CD14-positive monocyte (primary cell): Measurements from ENCODE around the gene SLC38A3. TPM values are rescaled to one million over a fixed set of nuclear protein-coding genes. Genes with fewer than 3 reads are reported as not detected.

Experiments used
- DNase-seq, 3 donors: peaks; one replicate each; pipeline ENCODE4 v3.0.0-alpha.2; 2011 to 2022
- H2AFZ ChIP-seq: 2 replicates; pipeline ENCODE4 v1.6.0; 2012; ENCODE audit warnings: mild to moderate bottlenecking, low read depth, low read length, inconsistent platforms; ENCODE audit not compliant: insufficient read depth, poor library complexity, severe bottlenecking
- H3K27ac ChIP-seq, 2 donors: 1 replicate in 1 of 2; 2 replicates in 1 of 2; pipeline ENCODE4 v1.5.1; 2012 to 2013; ENCODE audit warnings: low read length in 2 of 2, control low read depth in 1 of 2, inconsistent platforms in 1 of 2, low read depth in 1 of 2, mild to moderate bottlenecking in 1 of 2
- H3K27me3 ChIP-seq, 2 donors: one replicate each; pipeline versions ENCODE4 v1.6.0 to v1.6.1; 2011 to 2013; ENCODE audit warnings: low read length in 2 of 2; ENCODE audit not compliant: control insufficient read depth in 2 of 2, insufficient read depth in 2 of 2
- H3K36me3 ChIP-seq, 2 donors: replicated peaks in 1 of 2; 1 replicate in 1 of 2; 2 replicates in 1 of 2; pipeline versions ENCODE4 v1.5.1 to v1.6.1; 2012 to 2013; ENCODE audit warnings: low read length in 2 of 2, control low read depth in 1 of 2, inconsistent platforms in 1 of 2, mild to moderate bottlenecking in 1 of 2; ENCODE audit not compliant: insufficient read depth in 2 of 2, control insufficient read depth in 1 of 2
- H3K4me1 ChIP-seq, 2 donors: 1 replicate in 1 of 2; 2 replicates in 1 of 2; pipeline versions ENCODE4 v1.5.1 to v1.6.1; 2012 to 2013; ENCODE audit warnings: low read length in 2 of 2, control low read depth in 1 of 2, inconsistent platforms in 1 of 2, mild to moderate bottlenecking in 1 of 2, moderate library complexity in 1 of 2; ENCODE audit not compliant: insufficient read depth in 2 of 2, control insufficient read depth in 1 of 2
- H3K4me2 ChIP-seq: replicated peaks from 2 replicates; pipeline ENCODE3; 2012; ENCODE audit warnings: low read length, moderate library complexity, mild to moderate bottlenecking; ENCODE audit not compliant: poor library complexity, severe bottlenecking; ENCODE audit errors: extremely low read depth
- H3K4me3 ChIP-seq, 3 experiments: fragments of 200-600 bp in 1 of 3; sonication (generic) in 1 of 3; replicated peaks in 1 of 3; 1 replicate in 2 of 3; 2 replicates in 1 of 3; pipeline ENCODE4 v1.5.1; 2011 to 2013; ENCODE audit warnings: low read length in 3 of 3, mild to moderate bottlenecking in 3 of 3, control low read depth in 2 of 3, low read depth in 2 of 3, inconsistent platforms in 1 of 3, moderate library complexity in 1 of 3
- H3K79me2 ChIP-seq: 2 replicates; pipeline ENCODE4 v1.6.0; 2012; ENCODE audit warnings: mild to moderate bottlenecking, control low read depth, inconsistent platforms, low read length, moderate library complexity; ENCODE audit not compliant: insufficient read depth
- H3K9ac ChIP-seq: 2 replicates; pipeline ENCODE4 v1.6.0; 2017; ENCODE audit warnings: low read length, mild to moderate bottlenecking; ENCODE audit not compliant: insufficient read depth, poor library complexity, severe bottlenecking
- H3K9me3 ChIP-seq, 2 donors: replicated peaks in 1 of 2; 1 replicate in 1 of 2; 2 replicates in 1 of 2; pipeline versions ENCODE4 v1.5.1 to v1.6.1; 2012 to 2013; ENCODE audit warnings: low read length in 2 of 2, control low read depth in 1 of 2; ENCODE audit not compliant: control insufficient read depth in 1 of 2, insufficient read depth in 1 of 2
- H4K20me1 ChIP-seq: 2 replicates; pipeline ENCODE4 v1.6.0; 2012; ENCODE audit warnings: mild to moderate bottlenecking, low read length, control low read depth, moderate library complexity; ENCODE audit not compliant: insufficient read depth
- H3K27ac Mint-ChIP-seq, 7 donors: one replicate each; pipeline ENCODE4 v1.8.0; 2020; ENCODE audit warnings: mild to moderate bottlenecking in 7 of 7, mixed read lengths in 7 of 7, moderate library complexity in 6 of 7, inconsistent platforms in 2 of 7
- H3K27me3 Mint-ChIP-seq, 3 donors: one replicate each; pipeline ENCODE4 v1.8.0; 2021 to 2022; ENCODE audit warnings: low read depth in 3 of 3, mild to moderate bottlenecking in 3 of 3, mixed read lengths in 3 of 3, moderate library complexity in 3 of 3, inconsistent platforms in 1 of 3
- H3K36me3 Mint-ChIP-seq, 2 donors: one replicate each; pipeline ENCODE4 v1.8.0; 2020; ENCODE audit warnings: mixed read lengths in 2 of 2, inconsistent platforms in 1 of 2, mild to moderate bottlenecking in 1 of 2
- H3K4me1 Mint-ChIP-seq: one replicate; pipeline ENCODE4 v1.8.0; 2020; ENCODE audit warnings: mild to moderate bottlenecking, mixed read lengths
- H3K4me3 Mint-ChIP-seq, 2 donors: one replicate each; pipeline ENCODE4 v1.8.0; 2020; ENCODE audit warnings: mild to moderate bottlenecking in 2 of 2, mixed read lengths in 2 of 2, moderate library complexity in 1 of 2
- H3K9me3 Mint-ChIP-seq, 7 donors: one replicate each; pipeline ENCODE4 v1.8.0; 2020 to 2022; ENCODE audit warnings: mixed read lengths in 7 of 7, mild to moderate bottlenecking in 6 of 7, moderate library complexity in 6 of 7, inconsistent platforms in 2 of 7
- CTCF ChIP-seq: fragments of 200-600 bp; IDR thresholded peaks from one replicate; pipeline ENCODE4 v1.8.0; 2022; ENCODE audit warnings: antibody characterized with exemption, mild to moderate bottlenecking
- WGBS: methylation state at CpG from one replicate; pipeline ENCODE4 v1.1.5; 2013; ENCODE audit warnings: missing lambda C conversion rate; ENCODE audit not compliant: insufficient coverage; 5-methylcytosine and 5-hydroxymethylcytosine counted together
- intact Hi-C, 2 donors: fragments of 100-400 bp; cut with micrococcal nuclease; formaldehyde crosslinking; loops; one replicate each; pipeline versions ENCODE4 v1.15.0 to v1.15.1; 2023
- polyA plus RNA-seq, 3 donors: library from polyadenylated mRNA; depleted of rRNA in 1 of 3; unstranded in 2 of 3; stranded (reverse) in 1 of 3; fragments of 300-500 nt in 2 of 3; fragments of >200 nt in 1 of 3; fragmentation: Illumina TruSeq in 2 of 3; gene quantifications; 1 replicate in 2 of 3; 2 replicates in 1 of 3; pipeline ENCODE4 v1.2.3, GENCODE V29; 2012 to 2021

SLC38A3 gene
- polyA plus RNA-seq, 3 donors, result not detected

DNA sequence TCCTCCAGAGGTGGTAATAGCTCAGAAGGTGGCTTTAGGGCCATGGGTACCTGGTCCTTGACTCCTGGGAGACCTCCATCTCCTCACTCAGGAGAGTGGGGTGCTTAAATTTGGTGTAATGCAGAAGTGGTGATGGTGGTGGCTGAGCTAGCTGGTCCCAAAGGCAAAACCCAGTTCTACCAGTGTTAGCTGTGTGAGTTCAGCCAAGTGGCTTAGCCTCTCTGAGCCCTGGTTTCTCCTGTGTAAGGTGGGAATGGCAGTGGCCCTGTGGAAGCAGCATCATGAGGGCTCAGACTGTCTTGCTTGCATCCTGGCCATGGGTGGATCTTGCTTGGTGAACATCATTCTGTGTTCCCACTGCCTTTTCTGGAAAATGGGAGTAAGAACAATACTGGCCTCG, 40.6 kb upstream of the SLC38A3 start:
- intact Hi-C loops, result no loop called here

DNA sequence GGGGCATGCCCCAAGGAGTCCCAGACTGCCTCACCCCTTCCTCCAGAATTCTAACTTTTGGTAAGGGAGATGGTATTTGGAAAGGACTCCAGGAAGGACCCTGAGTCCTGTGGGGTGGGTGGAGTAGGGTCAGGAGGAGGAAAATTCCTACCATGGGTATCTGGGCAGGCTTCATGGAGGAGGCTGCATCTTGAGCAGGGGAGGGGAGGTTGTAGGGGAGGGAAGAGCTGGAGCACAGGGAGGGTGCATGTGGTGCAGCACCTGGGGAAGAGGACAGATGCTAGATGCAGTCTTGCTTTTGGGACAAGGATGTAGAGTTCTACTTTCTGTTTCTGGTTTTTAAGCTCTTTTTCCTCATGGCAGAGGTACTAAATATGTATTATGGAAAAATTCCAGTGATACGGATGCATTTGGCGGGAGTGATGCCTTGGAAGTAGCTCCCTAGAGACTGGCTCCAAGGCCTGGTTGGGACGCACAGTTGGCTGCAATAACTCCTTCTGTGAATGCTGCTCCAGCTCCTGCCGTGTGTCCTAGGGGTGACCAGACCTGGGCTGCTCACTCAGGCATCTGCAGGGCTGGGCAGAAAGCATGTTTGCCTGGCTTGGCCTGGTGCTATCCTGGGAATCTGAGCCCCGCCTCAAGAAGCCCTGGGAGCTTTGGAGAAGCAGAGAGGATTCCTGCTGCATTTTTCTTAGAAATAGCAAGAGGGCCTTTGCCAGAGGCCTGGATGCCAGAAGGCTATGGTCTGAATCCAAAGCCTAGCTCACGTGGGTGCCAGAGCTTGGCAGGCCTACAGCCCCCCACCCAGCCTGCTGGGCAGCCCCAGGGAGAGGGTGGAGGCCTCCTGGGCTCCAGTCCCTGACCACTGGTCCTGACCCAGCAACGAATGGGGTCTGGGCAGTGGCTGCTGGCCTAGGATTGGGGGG, 39.8 kb upstream of the SLC38A3 start:
- Histone ChIP-seq H3K9me3 (no peaks in the 10 kb centered on the region), H3K27me3 (no peaks in the 10 kb centered on the region), H3K79me2 (no peaks in the 10 kb centered on the region), H3K36me3 (no peaks in the 10 kb centered on the region), H3K4me3 (no peak overlapping the region), H3K4me2 (no peak overlapping the region), H3K4me1 (no peaks in the 10 kb centered on the region), H2AFZ (no peak overlapping the region), H3K27ac (no peak overlapping the region), H3K9ac (no peak overlapping the region), H4K20me1 (no peaks in the 10 kb centered on the region)
- no peak overlapping the region for H3K4me3 Mint-ChIP-seq
- H3K27me3 Mint-ChIP-seq, result peaks cover 4 to 7% (median 4%) of the 10 kb centered on the region in 3 donors
- H3K27ac Mint-ChIP-seq, result no peak overlapping the region
- intact Hi-C loops, result no loop called here
- no peak for TF ChIP-seq CTCF
- no peaks in the 10 kb centered on the region for H3K36me3 Mint-ChIP-seq
- DNase-seq, result no peak
- peaks cover 5% of the 10 kb centered on the region for H3K4me1 Mint-ChIP-seq
- 92% methylated on average over 6 of the region's 7 CpGs for WGBS
- no peaks in the 10 kb centered on the region for H3K9me3 Mint-ChIP-seq

More for the DNA sequence above, 40.6 kb upstream of the SLC38A3 start:
- Histone ChIP-seq H3K27me3 (no peaks in the 10 kb centered on the region), H3K27ac (no peak overlapping the region), H3K4me3 (no peak overlapping the region), H3K79me2 (no peaks in the 10 kb centered on the region), H2AFZ (no peak overlapping the region), H3K9me3 (no peaks in the 10 kb centered on the region), H3K4me1 (no peaks in the 10 kb centered on the region), H3K36me3 (no peaks in the 10 kb centered on the region), H3K9ac (no peak overlapping the region), H4K20me1 (no peaks in the 10 kb centered on the region), H3K4me2 (no peak overlapping the region)
- Mint-ChIP-seq H3K4me3 (no peak overlapping the region), H3K27ac (no peak overlapping the region), H3K9me3 (no peaks in the 10 kb centered on the region), H3K4me1 (no peaks in the 10 kb centered on the region), H3K36me3 (no peaks in the 10 kb centered on the region), H3K27me3 (peaks cover 3 to 7% (median 6%) of the 10 kb centered on the region in 3 donors)
- WGBS, result 30% methylated on average over 1 of the region's 1 CpG
- no peak for TF ChIP-seq CTCF
- DNase-seq, result no peak
